ENCODE data around the gene SLC17A7. TPM values are rescaled to one million over a fixed set of nuclear protein-coding genes. Genes with fewer than 3 reads are reported as not detected.

The SLC17A7 gene
- total and polyA plus RNA-seq, 10 donors: 0.07 to 0.13 (median 0.10) TPM; not detected in 5

DNA sequence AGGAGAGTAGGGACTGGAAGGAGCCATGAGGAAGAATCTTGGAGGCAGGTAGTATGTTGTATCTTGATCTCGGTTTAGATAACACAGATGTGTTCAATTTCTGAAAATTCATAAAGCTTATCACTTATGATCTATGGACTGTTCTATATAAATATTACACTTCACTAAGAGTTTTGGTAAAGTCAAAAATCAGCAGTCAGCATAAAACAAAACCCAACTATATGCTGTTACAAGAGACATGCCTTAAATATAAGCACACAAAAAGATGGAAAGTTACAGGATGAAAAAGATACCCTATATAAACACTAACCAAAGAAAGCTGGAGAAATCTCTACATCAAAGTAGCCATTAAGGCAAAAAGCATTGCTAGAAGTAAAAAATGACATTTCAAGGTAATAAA, 57.7 kb downstream of the SLC17A7 start:
- 42 to 100% (median 53%) methylated on average over 1 of the region's 1 CpG for WGBS, 5 donors
- no peak for TF ChIP-seq POLR2AphosphoS5 (IDR thresholded peaks at IDR 0.05)
- no peak for TF ChIP-seq CTCF (IDR thresholded peaks at IDR 0.05 in 8 of 11, conservative IDR thresholded peaks at IDR 0.05 in 3 of 11)
- TF ChIP-seq POLR2A (IDR thresholded peaks at IDR 0.05): no peak
- intact Hi-C loops (cut with DNase I; ENCODE audit: low total_unique reads): no loop called here
- Histone ChIP-seq H3K27ac (no peak overlapping the region), H3K36me3 (no peaks in the 10 kb centered on the region), H3K27me3 (replicated peaks in 1 of 7) (peaks cover 0 to 7% (median 0%) of the 10 kb centered on the region in 7 donors), H3K4me3 (no peak overlapping the region), H3K4me1 (peaks cover 0 to 16% (median 1%) of the 10 kb centered on the region in 6 donors), H3K9me3 (peaks cover 0 to 19% (median 11%) of the 10 kb centered on the region in 8 donors)
- no peak for DNase-seq

GRCh38 chr19:49382639-49383038, 58.7 kb downstream of the SLC17A7 start:
- peaks cover 0 to 19% (median 11%) of the 10 kb centered on the region in 8 donors for H3K9me3 ChIP-seq
- no peak overlapping the region for H3K27ac ChIP-seq
- no peak for DNase-seq
- peaks cover 0 to 7% (median 0%) of the 10 kb centered on the region in 6 donors for H3K4me1 ChIP-seq
- no peak overlapping the region for H3K4me3 ChIP-seq
- 90 to 94% (median 93%) methylated on average over 5 of the region's 5 CpGs for WGBS, 5 donors
- peaks cover 0 to under 1% (median 0%) of the 10 kb centered on the region in 7 donors for H3K27me3 ChIP-seq (replicated peaks in 1 of 7)
- TF ChIP-seq POLR2A (IDR thresholded peaks at IDR 0.05) (no peak), POLR2AphosphoS5 (IDR thresholded peaks at IDR 0.05) (no peak), CTCF (IDR thresholded peaks at IDR 0.05 in 8 of 11, conservative IDR thresholded peaks at IDR 0.05 in 3 of 11) (no peak)
- intact Hi-C loops (cut with DNase I; ENCODE audit: low total_unique reads): no loop called here
- H3K36me3 ChIP-seq: no peaks in the 10 kb centered on the region

DNA sequence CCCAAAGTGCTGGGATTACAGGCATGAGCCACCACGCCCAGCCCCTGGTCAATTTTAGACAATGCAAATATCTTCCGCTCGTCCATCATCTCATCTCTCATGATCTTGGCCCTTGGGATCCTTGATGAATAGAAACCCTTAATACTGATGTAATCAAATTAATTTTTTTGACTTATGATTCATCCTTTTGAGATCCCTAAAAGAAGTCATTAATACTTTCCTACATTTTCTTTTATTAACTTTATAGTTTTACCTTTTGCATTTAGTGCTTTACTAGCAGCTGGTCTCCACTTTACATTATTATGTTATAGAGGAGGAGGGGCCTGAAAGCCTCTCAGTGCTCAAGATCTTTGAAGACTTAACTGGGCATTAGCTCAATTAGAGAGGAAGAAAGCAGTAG, 60.9 kb downstream of the SLC17A7 start:
- H3K27ac ChIP-seq: no peak overlapping the region
- no peak overlapping the region for H3K4me3 ChIP-seq
- TF ChIP-seq CTCF (IDR thresholded peaks at IDR 0.05 in 8 of 11, conservative IDR thresholded peaks at IDR 0.05 in 3 of 11) (no peak), POLR2A (IDR thresholded peaks at IDR 0.05) (no peak), POLR2AphosphoS5 (IDR thresholded peaks at IDR 0.05) (no peak)
- H3K36me3 ChIP-seq: no peaks in the 10 kb centered on the region
- intact Hi-C loops (cut with DNase I; ENCODE audit: low total_unique reads): no loop called here
- 80 to 91% (median 85%) methylated on average over 3 of the region's 3 CpGs for WGBS, 5 donors
- H3K4me1 ChIP-seq: no peaks in the 10 kb centered on the region
- H3K9me3 ChIP-seq: peaks cover 0 to 19% (median 11%) of the 10 kb centered on the region in 8 donors
- no peak for DNase-seq
- no peaks in the 10 kb centered on the region for H3K27me3 ChIP-seq (replicated peaks in 1 of 7)

Small RNA genes lying within 50 kb of the gene (small RNA-seq; reads per million reads assigned to genes)
- gene SNORD32A (0 reads per million in 4 donors), gene SNORD33 (0 reads per million in 4 donors), gene SNORD34 (0 reads per million in 4 donors), gene SNORD35A (0 reads per million in 4 donors)

Other genes with a start within 250 kb of the SLC17A7 start
- 1 to 10 TPM; 2.1 to 6.9 (median 5.0) TPM for gene SLC6A16, start 116.3 kb downstream of the SLC17A7 start, total RNA-seq
- gene SLC6A16, start 116.3 kb downstream of the SLC17A7 start, polyA plus RNA-seq: 1 to 10 TPM; 2.7 to 5.0 (median 2.7) TPM
- gene CD37, start 106.1 kb downstream of the SLC17A7 start, total RNA-seq: 100 to 1,000 TPM; 297 to 516 (median 398) TPM
- gene CD37, start 106.1 kb downstream of the SLC17A7 start, polyA plus RNA-seq: 100 to 1,000 TPM; 401 to 452 (median 405) TPM
- 10 to 100 TPM in 6 of 7 donors, 1 to 10 TPM in 1; 8.9 to 24.7 (median 15.8) TPM for gene TEAD2, start 79.1 kb downstream of the SLC17A7 start, total RNA-seq
- 1 to 10 TPM; 5.8 to 8.4 (median 5.8) TPM for gene TEAD2, start 79.1 kb downstream of the SLC17A7 start, polyA plus RNA-seq
- gene DKKL1, start 77.7 kb downstream of the SLC17A7 start, total RNA-seq: under 1 TPM in 2 of 7 donors, not detected in 5; 0.57 to 0.79 TPM
- gene DKKL1, start 77.7 kb downstream of the SLC17A7 start, polyA plus RNA-seq: 1 to 10 TPM in 1 of 3 donors, under 1 TPM in 1, not detected in 1; 0.57 to 1.1 TPM
- under 1 TPM in 1 of 7 donors, not detected in 6; 0.41 TPM for gene KASH5, start 53.3 kb downstream of the SLC17A7 start, total RNA-seq
- under 1 TPM; 0.11 to 0.32 (median 0.19) TPM for gene KASH5, start 53.3 kb downstream of the SLC17A7 start, polyA plus RNA-seq
- not detected for gene PTH2, start 18.1 kb downstream of the SLC17A7 start, total RNA-seq
- gene PTH2, start 18.1 kb downstream of the SLC17A7 start, polyA plus RNA-seq: not detected
- gene GFY, start 16.1 kb downstream of the SLC17A7 start, total RNA-seq: not detected
- gene GFY, start 16.1 kb downstream of the SLC17A7 start, polyA plus RNA-seq: not detected
- 10 to 100 TPM; 76.0 to 94.3 (median 86.1) TPM for gene PIH1D1, start 10.3 kb upstream of the SLC17A7 start, total RNA-seq
- 100 to 1,000 TPM in 2 of 3 donors, 10 to 100 TPM in 1; 85.3 to 140 (median 118) TPM for gene PIH1D1, start 10.3 kb upstream of the SLC17A7 start, polyA plus RNA-seq
- gene ALDH16A1, start 11.7 kb upstream of the SLC17A7 start, total RNA-seq: 10 to 100 TPM; 38.7 to 50.2 (median 45.8) TPM
- gene ALDH16A1, start 11.7 kb upstream of the SLC17A7 start, polyA plus RNA-seq: 10 to 100 TPM; 54.9 to 99.9 (median 94.9) TPM
- gene FLT3LG, start 32.7 kb upstream of the SLC17A7 start, total RNA-seq: 10 to 100 TPM; 11.2 to 32.8 (median 24.1) TPM
- 10 to 100 TPM; 16.4 to 26.4 (median 19.9) TPM for gene FLT3LG, start 32.7 kb upstream of the SLC17A7 start, polyA plus RNA-seq
- gene RPL13A, start 46.1 kb upstream of the SLC17A7 start, total RNA-seq: 1,000 to 10,000 TPM; 2,521 to 3,132 (median 2,768) TPM
- gene RPL13A, start 46.1 kb upstream of the SLC17A7 start, polyA plus RNA-seq: 1,000 to 10,000 TPM; 6,561 to 7,408 (median 7,261) TPM
- gene RPS11, start 54.9 kb upstream of the SLC17A7 start, total RNA-seq: 1,000 to 10,000 TPM; 1,555 to 3,509 (median 2,434) TPM
- over 10,000 TPM in 2 of 3 donors, 1,000 to 10,000 TPM in 1; 8,326 to 12,835 (median 11,104) TPM for gene RPS11, start 54.9 kb upstream of the SLC17A7 start, polyA plus RNA-seq
- 100 to 1,000 TPM; 273 to 616 (median 435) TPM for gene FCGRT, start 71.1 kb upstream of the SLC17A7 start, total RNA-seq
- 100 to 1,000 TPM; 144 to 364 (median 279) TPM for gene FCGRT, start 71.1 kb upstream of the SLC17A7 start, polyA plus RNA-seq
- gene RCN3, start 86.5 kb upstream of the SLC17A7 start, total RNA-seq: 10 to 100 TPM; 18.9 to 44.2 (median 42.8) TPM
- 10 to 100 TPM; 25.0 to 99.2 (median 89.9) TPM for gene RCN3, start 86.5 kb upstream of the SLC17A7 start, polyA plus RNA-seq
- 10 to 100 TPM; 58.6 to 73.8 (median 70.0) TPM for gene NOSIP, start 139.0 kb upstream of the SLC17A7 start, total RNA-seq
- 100 to 1,000 TPM; 129 to 152 (median 149) TPM for gene NOSIP, start 139.0 kb upstream of the SLC17A7 start, polyA plus RNA-seq
- gene PRRG2, start 139.8 kb upstream of the SLC17A7 start, total RNA-seq: 1 to 10 TPM in 5 of 7 donors, under 1 TPM in 2; 0.37 to 7.9 (median 1.3) TPM
- gene PRRG2, start 139.8 kb upstream of the SLC17A7 start, polyA plus RNA-seq: 1 to 10 TPM in 2 of 3 donors, under 1 TPM in 1; 0.91 to 2.3 (median 1.3) TPM
- 10 to 100 TPM; 18.8 to 44.3 (median 34.6) TPM for gene PRR12, start 149.7 kb upstream of the SLC17A7 start, total RNA-seq
- 10 to 100 TPM in 1 of 3 donors, 1 to 10 TPM in 2; 3.7 to 21.4 (median 3.9) TPM for gene PRR12, start 149.7 kb upstream of the SLC17A7 start, polyA plus RNA-seq
- 10 to 100 TPM; 30.9 to 57.6 (median 44.4) TPM for gene RRAS, start 198.6 kb upstream of the SLC17A7 start, total RNA-seq
- 100 to 1,000 TPM in 1 of 3 donors, 10 to 100 TPM in 2; 66.5 to 106 (median 98.2) TPM for gene RRAS, start 198.6 kb upstream of the SLC17A7 start, polyA plus RNA-seq
- gene SCAF1, start 200.7 kb upstream of the SLC17A7 start, total RNA-seq: 10 to 100 TPM; 21.9 to 66.2 (median 57.0) TPM
- 10 to 100 TPM in 1 of 3 donors, 1 to 10 TPM in 2; 7.5 to 21.3 (median 7.6) TPM for gene SCAF1, start 200.7 kb upstream of the SLC17A7 start, polyA plus RNA-seq
- gene IRF3, start 224.3 kb upstream of the SLC17A7 start, total RNA-seq: 100 to 1,000 TPM in 4 of 7 donors, 10 to 100 TPM in 3; 87.9 to 150 (median 127) TPM
- 100 to 1,000 TPM; 127 to 294 (median 276) TPM for gene IRF3, start 224.3 kb upstream of the SLC17A7 start, polyA plus RNA-seq
- 10 to 100 TPM in 6 of 7 donors, 1 to 10 TPM in 1; 7.8 to 26.6 (median 16.3) TPM for gene BCL2L12, start 224.4 kb upstream of the SLC17A7 start, total RNA-seq
- gene BCL2L12, start 224.4 kb upstream of the SLC17A7 start, polyA plus RNA-seq: 10 to 100 TPM; 26.5 to 36.7 (median 30.1) TPM
- gene PRMT1, start 235.7 kb upstream of the SLC17A7 start, total RNA-seq: 100 to 1,000 TPM; 108 to 136 (median 115) TPM
- 100 to 1,000 TPM; 114 to 175 (median 134) TPM for gene PRMT1, start 235.7 kb upstream of the SLC17A7 start, polyA plus RNA-seq
- 10 to 100 TPM in 1 of 7 donors, 1 to 10 TPM in 6; 1.4 to 14.2 (median 5.0) TPM for gene ADM5, start 248.1 kb upstream of the SLC17A7 start, total RNA-seq
- gene ADM5, start 248.1 kb upstream of the SLC17A7 start, polyA plus RNA-seq: 1 to 10 TPM; 1.5 to 3.6 (median 3.5) TPM
- gene CPT1C, start 249.6 kb upstream of the SLC17A7 start, total RNA-seq: 10 to 100 TPM in 5 of 7 donors, 1 to 10 TPM in 2; 6.8 to 17.0 (median 16.4) TPM
- 10 to 100 TPM in 2 of 3 donors, 1 to 10 TPM in 1; 5.2 to 15.7 (median 11.8) TPM for gene CPT1C, start 249.6 kb upstream of the SLC17A7 start, polyA plus RNA-seq

All from spleen (tissue), 11 donors.